GM18517 (cell line): ENCODE data around the gene SH3GL3.

Source experiments
- ATAC-seq: cut with Tn5 transposase; IDR thresholded peaks from one replicate; pipeline ENCODE4 v1.9.1; 2021; ENCODE audit warnings: mild to moderate bottlenecking, moderate library complexity; ENCODE audit not compliant: unreplicated experiment

SH3GL3 gene

GRCh38 chr15:83446904-83447709, at the start of gene SH3GL3:
SH3GL3 (plus strand) TSS chr15:83447341; CDS start chr15:83447534, 193 bp downstream.
- no peak for ATAC-seq

DNA sequence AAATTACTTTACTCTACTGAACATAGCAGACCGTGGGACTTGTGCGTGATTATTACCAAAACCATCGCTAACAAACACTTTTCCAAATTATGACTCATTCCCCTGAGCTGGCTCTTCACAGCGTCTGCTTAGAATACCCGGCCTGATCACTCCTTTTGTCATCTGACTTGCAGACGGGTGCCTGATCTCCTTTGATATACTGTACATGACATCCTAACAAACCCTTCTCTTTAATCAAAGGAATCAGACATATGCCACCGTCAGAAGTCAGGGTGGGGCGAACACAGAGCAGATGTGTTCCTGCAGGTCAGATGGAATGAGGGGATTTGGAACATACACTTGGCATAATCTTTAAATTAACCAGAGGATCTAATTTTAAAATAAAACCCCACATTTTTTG, 48.5 kb upstream of the SH3GL3 start:
- no peak for ATAC-seq

DNA sequence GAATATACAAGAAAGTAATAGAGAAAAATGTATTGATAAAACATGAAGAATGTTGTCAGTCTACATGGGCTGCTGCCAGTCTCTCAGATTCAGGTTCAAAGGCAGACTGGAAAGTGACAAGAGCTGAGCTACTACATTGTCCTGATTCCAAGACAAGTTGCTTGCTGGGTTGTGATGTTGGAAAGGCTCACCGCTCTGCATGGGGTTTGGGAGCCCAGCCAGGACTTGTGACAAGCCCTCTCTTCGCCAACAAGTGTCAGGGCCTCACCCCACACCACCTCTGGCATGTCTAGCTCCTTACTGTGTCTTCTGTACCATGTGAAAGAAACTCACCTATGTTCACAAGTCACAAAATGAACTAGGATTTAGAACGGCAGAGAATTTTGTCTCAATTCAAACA, 43.0 kb upstream of the SH3GL3 start:
- no peak for ATAC-seq

- no peak for ATAC-seq
These were observed 36.6 kb upstream of the SH3GL3 start for GRCh38 chr15:83410532-83410931.

DNA sequence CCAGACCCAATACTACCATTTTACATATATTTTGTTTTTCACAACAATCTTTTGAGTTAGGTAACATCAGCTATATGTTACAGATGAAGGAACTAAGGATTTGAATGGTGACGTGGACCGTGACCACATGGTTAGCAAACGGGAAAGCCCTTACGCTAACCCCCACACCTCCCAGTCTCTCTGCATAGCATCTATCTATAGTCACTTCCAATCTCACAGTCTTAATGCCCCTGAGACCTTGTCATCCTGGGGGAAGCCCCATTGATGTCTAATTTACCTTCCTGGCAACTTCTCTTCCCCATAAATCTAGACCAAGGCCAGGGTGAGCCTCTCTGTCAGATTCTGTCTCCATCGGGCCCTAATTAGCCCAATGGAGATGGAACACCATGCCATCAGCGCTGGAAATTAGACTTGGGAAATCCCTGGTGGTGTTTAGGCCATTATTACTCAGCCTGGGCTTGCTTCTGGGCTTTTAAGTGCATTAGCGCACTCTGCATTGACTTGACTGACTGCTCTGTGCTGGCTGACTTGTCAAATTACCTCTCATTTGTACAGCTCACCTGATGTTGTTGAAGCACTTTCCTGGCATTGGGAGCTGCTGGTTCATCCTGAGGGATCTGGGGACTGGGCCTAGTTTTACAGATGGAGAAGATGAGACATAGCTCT, 34.0 kb upstream of the SH3GL3 start:
- no peak for ATAC-seq

DNA sequence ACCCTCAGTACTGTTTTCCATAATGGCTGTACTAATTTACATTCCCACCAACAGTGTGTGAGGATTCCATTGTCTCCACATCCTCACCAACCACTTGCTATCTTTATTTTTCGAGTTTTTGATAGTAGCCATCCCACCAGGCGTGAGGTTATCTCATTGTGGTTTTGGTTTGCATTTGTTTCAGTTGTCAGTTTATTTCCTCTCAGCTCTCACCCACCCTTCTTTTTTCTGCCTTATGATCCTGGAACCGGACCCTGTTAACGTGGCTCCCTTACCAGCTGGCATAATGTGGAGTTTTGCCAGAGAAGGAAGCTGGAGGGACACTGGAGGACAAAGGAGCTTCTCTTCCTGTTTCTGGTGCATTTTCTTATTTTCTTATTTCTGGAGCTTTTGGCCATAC, 25.1 kb upstream of the SH3GL3 start:
- ATAC-seq = no peak

- ATAC-seq = no peak
These were observed 24.6 kb upstream of the SH3GL3 start for GRCh38 chr15:83422541-83422940.

DNA sequence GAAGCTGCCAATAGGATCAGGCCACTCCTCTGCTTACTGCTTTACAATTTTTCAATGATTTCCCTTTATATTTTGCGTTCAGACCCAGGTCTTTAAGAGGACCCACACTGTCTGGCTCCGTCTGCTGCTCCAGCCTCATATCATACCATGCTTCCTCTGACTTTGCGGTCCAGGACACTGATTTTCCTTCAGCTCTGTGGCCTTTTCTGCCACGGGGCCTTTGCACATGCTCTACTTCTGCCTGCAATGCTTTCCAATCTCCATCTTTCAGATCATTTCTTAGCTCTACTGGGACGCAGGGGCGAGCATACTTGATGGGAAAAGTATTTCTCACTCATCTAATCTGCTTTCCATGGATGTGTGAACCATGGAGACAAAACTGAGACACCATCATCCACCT, 23.0 kb upstream of the SH3GL3 start:
- no peak for ATAC-seq

DNA sequence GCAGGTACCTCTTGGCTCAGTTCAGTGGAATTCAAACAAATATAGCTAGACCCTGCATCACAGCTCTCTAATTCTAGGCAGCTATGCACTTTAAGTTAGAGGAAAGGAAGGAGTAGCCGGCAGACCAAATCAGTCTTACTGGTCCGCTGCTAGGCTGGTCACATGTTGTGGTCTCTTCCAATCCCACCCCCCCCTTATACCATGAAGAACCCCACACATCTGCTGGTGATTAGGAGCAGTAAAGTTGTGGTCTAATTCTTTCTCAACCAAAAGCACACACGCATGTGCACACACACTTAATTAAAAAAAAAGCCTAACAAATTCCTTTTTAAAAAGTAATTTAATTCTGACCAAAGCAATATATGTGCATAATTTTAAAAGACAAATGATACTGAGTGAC, 16.7 kb upstream of the SH3GL3 start:
- no peak for ATAC-seq

- ATAC-seq = no peak
These were observed 15.6 kb upstream of the SH3GL3 start for GRCh38 chr15:83431521-83431920.

- ATAC-seq = no peak
These were observed 11.9 kb upstream of the SH3GL3 start for GRCh38 chr15:83435202-83435601.

GRCh38 chr15:83435782-83436181, 11.4 kb upstream of the SH3GL3 start:
- no peak for ATAC-seq

DNA sequence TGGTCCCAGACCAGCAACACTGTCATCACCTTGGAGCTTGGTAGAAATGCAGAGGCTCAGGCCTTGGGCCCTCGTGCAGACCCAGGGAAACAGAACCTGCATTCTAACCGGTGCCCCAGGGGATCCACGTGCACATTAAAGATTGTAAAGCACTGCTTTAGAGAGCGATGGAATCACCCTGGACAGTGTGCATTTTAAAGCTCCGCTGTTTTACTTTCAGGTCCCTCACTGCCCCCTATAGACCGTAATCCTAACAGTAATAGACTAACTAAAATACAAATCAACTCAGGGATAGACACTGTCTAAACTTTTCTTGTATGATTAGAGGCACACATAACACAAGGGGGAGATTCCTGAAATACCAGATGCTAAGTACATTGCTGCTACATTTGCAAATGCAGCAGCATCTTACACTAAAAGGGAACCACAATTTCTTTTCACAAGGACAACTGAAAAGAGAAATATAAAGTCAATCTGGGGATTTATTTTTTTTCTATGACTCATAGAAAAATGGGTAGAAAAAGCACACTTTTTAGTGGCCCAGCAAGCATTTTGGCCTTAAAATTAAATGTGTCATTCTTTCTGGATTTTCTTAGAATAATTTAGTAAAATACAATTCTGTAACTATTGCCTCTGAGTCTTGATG, 10.5 kb upstream of the SH3GL3 start:
- ATAC-seq = no peak

DNA sequence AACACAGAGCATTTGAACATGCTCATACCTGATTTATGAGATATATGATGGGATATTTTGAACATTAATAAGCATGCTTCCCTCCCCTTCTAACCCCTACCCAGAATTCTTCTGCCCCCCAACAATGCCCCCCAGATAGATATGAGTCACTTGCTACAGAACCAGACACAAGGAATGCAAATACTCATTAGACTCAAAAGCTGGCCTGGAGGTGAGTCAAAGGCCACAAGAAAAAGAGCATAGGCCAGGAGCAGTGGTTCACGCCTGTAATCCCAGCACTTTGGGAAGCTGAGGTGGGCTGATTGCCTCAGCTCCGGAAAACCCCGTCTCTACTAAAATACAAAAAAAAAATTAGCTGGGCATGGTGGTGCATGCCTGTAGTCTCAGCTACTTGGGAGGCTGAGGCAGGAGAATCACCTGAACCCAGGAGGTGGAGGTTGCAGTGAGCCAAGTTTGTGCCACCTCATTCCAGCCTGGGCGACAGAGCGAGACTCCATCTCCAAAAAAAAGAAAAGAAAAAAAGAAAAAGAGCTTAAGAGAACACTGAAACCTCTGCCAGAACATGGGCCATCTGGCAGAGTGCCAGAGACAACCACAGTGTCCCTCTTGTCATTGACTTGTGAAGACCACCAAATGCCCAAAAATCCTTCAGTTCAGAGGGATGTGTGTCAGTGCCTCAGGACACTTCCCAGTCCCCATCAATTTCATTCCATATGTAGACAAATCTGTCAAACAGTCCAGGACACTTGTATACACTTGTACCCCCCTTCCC, 3.9 kb upstream of the SH3GL3 start:
- ATAC-seq = no peak

DNA sequence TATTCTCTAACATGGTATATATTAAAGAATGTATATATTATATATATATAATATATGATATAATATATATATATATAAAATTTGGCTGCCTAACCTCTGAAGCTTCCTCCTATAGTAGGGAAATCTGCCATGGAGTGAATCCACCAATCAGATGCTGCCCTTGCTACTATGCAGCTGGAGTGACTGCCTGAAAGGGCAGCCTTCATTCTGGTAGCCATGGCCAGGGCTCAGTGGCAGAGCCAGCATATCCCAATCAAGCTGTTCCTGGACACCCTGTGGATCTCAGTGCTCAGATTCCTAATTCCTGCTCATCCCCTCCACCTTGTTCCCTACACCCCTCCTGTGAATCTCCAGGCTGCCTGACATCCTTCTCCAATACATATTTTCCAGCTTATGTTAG, 2.2 kb upstream of the SH3GL3 start:
- no peak for ATAC-seq

- no peak for ATAC-seq
These were observed 1.5 kb upstream of the SH3GL3 start for GRCh38 chr15:83445643-83446042.

GRCh38 chr15:83446417-83446816, 724 bp upstream of the SH3GL3 start:
- no peak for ATAC-seq

DNA sequence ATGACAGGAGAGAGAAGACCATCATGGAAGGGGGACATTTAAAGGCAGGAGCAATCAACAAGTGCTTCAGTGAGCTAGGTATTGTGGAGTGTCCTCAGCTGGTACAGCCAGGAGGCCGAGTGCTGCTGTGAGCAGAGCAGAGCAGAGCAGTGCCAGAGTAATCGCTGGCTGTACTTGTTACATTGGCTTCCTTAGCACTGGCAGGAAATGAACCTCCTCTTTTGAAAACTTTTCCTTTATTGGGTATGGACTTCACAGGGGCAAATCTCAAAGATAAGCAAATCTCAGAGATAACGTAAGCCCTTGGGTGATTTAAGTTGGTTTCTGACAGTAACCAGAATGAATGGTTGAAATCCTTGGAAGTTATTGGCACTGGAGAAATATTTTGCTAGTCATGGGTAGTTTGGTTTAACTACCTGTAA, 2.1 kb downstream of the SH3GL3 start:
- ATAC-seq = no peak

- ATAC-seq = no peak
These were observed 2.9 kb downstream of the SH3GL3 start for GRCh38 chr15:83449937-83450506.

- no peak for ATAC-seq
These were observed 10.0 kb downstream of the SH3GL3 start for GRCh38 chr15:83457149-83457548.

DNA sequence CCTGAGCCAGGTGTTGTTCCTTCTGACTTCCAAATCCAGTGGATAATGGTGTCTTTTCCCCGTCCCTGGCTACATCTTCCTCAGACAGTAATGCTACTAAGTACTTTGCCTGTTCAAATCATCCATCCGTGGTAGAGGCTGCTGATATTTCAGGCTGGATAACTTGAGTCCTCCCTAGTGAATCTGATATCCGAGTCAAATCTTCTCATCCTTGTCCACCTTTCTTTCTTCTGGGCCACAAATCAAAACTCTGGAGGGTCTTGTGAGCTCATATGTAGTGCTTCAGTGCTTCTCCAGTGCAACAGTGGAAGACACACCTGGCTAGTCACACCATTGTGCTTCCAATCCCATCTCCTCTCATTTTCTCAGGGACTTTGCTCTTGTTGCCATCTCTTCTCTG, 11.2 kb downstream of the SH3GL3 start:
- ATAC-seq = no peak
